IPS-18a (cell line): ENCODE measurements around the gene RARG.
A peak's percentile ranks its signal among the peaks of the same experiment; 100 is the strongest.

Source experiments
- H3K27ac ChIP-seq: one replicate; pipeline ENCODE4 v1.5.1; 2013; ENCODE audit warnings: low read length
- H3K27me3 ChIP-seq: one replicate; pipeline ENCODE4 v1.6.1; 2013; ENCODE audit warnings: mild to moderate bottlenecking, low read length; ENCODE audit not compliant: control insufficient read depth, insufficient read depth
- H3K36me3 ChIP-seq: one replicate; pipeline ENCODE4 v1.6.1; 2013; ENCODE audit warnings: low read depth, low read length; ENCODE audit not compliant: control insufficient read depth
- H3K4me1 ChIP-seq: one replicate; pipeline ENCODE4 v1.6.1; 2013; ENCODE audit warnings: low read depth, low read length; ENCODE audit not compliant: control insufficient read depth
- H3K4me3 ChIP-seq: one replicate; pipeline ENCODE4 v1.5.1; 2013; ENCODE audit warnings: low read length
- H3K9ac ChIP-seq: one replicate; pipeline ENCODE4 v1.6.1; 2013; ENCODE audit warnings: mild to moderate bottlenecking, low read length, moderate library complexity
- H3K9me3 ChIP-seq: one replicate; pipeline ENCODE4 v1.6.1; 2013; ENCODE audit warnings: low read depth, low read length; ENCODE audit not compliant: control insufficient read depth

RARG gene

GRCh38 chr12:53191885-53192530, 40.0 kb downstream of the RARG start:
- H3K27me3 ChIP-seq, result peaks cover 28% of the 10 kb centered on the region
- no peak overlapping the region for H3K27ac ChIP-seq
- H3K36me3 ChIP-seq, result peaks cover 12% of the 10 kb centered on the region
- H3K4me3 ChIP-seq, result no peak overlapping the region
- no peak overlapping the region for H3K9ac ChIP-seq
- no peaks in the 10 kb centered on the region for H3K9me3 ChIP-seq
- H3K4me1 ChIP-seq, result no peaks in the 10 kb centered on the region

- Histone ChIP-seq H3K36me3 (peaks cover 20% of the 10 kb centered on the region), H3K27ac (no peak overlapping the region), H3K4me1 (no peaks in the 10 kb centered on the region), H3K27me3 (peaks cover 21% of the 10 kb centered on the region), H3K4me3 (no peak overlapping the region), H3K9ac (no peak overlapping the region), H3K9me3 (no peaks in the 10 kb centered on the region)
These were observed 40.7 kb downstream of the RARG start for GRCh38 chr12:53191096-53191884.

GRCh38 chr12:53190108-53190729, 41.8 kb downstream of the RARG start:
- Histone ChIP-seq H3K9ac (no peak overlapping the region), H3K4me1 (no peaks in the 10 kb centered on the region), H3K36me3 (peaks cover 29% of the 10 kb centered on the region), H3K27me3 (peaks cover 20% of the 10 kb centered on the region), H3K27ac (no peak overlapping the region), H3K9me3 (no peaks in the 10 kb centered on the region), H3K4me3 (no peak overlapping the region)

GRCh38 chr12:53187145-53187899, 44.7 kb downstream of the RARG start:
- Histone ChIP-seq H3K4me3 (no peak overlapping the region), H3K27me3 (no peaks in the 10 kb centered on the region), H3K27ac (no peak overlapping the region), H3K9ac (no peak overlapping the region), H3K36me3 (peaks cover 43% of the 10 kb centered on the region), H3K4me1 (no peaks in the 10 kb centered on the region), H3K9me3 (no peaks in the 10 kb centered on the region)

- H3K4me3 ChIP-seq, result no peak overlapping the region
- no peaks in the 10 kb centered on the region for H3K9me3 ChIP-seq
- H3K4me1 ChIP-seq, result peaks cover 1% of the 10 kb centered on the region
- no peaks in the 10 kb centered on the region for H3K27me3 ChIP-seq
- H3K27ac ChIP-seq, result no peak overlapping the region
- H3K9ac ChIP-seq, result no peak overlapping the region
- peaks cover 49% of the 10 kb centered on the region for H3K36me3 ChIP-seq
These were observed 45.3 kb downstream of the RARG start for GRCh38 chr12:53186745-53187144.

- Histone ChIP-seq H3K36me3 (peaks cover 50% of the 10 kb centered on the region), H3K4me3 (no peak overlapping the region), H3K4me1 (peaks cover 6% of the 10 kb centered on the region), H3K27ac (no peak overlapping the region), H3K27me3 (no peaks in the 10 kb centered on the region), H3K9me3 (no peaks in the 10 kb centered on the region), H3K9ac (no peak overlapping the region)
These were observed 46.3 kb downstream of the RARG start for GRCh38 chr12:53185582-53186153.

- Histone ChIP-seq H3K9me3 (no peaks in the 10 kb centered on the region), H3K4me3 (no peak overlapping the region), H3K4me1 (peaks cover 6% of the 10 kb centered on the region), H3K27ac (no peak overlapping the region), H3K36me3 (peaks cover 50% of the 10 kb centered on the region), H3K27me3 (no peaks in the 10 kb centered on the region), H3K9ac (no peak overlapping the region)
These were observed 47.2 kb downstream of the RARG start for GRCh38 chr12:53184828-53185227.

- H3K36me3 ChIP-seq, result peaks cover 46% of the 10 kb centered on the region
- no peak overlapping the region for H3K4me3 ChIP-seq
- peaks cover 12% of the 10 kb centered on the region for H3K4me1 ChIP-seq
- no peaks in the 10 kb centered on the region for H3K9me3 ChIP-seq
- no peak overlapping the region for H3K9ac ChIP-seq
- H3K27ac ChIP-seq, result no peak overlapping the region
- H3K27me3 ChIP-seq, result peaks cover 15% of the 10 kb centered on the region
These were observed 49.1 kb downstream of the RARG start for GRCh38 chr12:53182903-53183302.

GRCh38 chr12:53181935-53182334, 50.1 kb downstream of the RARG start:
- peaks cover 37% of the 10 kb centered on the region for H3K36me3 ChIP-seq
- H3K27me3 ChIP-seq, result peaks cover 24% of the 10 kb centered on the region
- peaks cover 12% of the 10 kb centered on the region for H3K4me1 ChIP-seq
- H3K4me3 ChIP-seq, result peak overlapping the region; percentile 72
- no peaks in the 10 kb centered on the region for H3K9me3 ChIP-seq
- no peak overlapping the region for H3K9ac ChIP-seq
- no peak overlapping the region for H3K27ac ChIP-seq

- Histone ChIP-seq H3K27me3 (peaks cover 32% of the 10 kb centered on the region), H3K4me3 (peak overlapping the region; percentile 72), H3K36me3 (peaks cover 29% of the 10 kb centered on the region), H3K4me1 (peaks cover 12% of the 10 kb centered on the region), H3K9ac (peak overlapping the region; percentile 87), H3K9me3 (no peaks in the 10 kb centered on the region), H3K27ac (peak overlapping the region; percentile 59)
These were observed 50.9 kb downstream of the RARG start for GRCh38 chr12:53180931-53181645.
